HCT116 (cell line): ENCODE data around the gene EHD4.

Experiments
- CEBPB ChIP-seq: IDR thresholded peaks from 2 replicates; pipeline ENCODE4 v1.6.1; 2012; ENCODE audit warnings: low read depth
- EZH2 ChIP-seq: fragments of 200-600 bp; sonication (generic); IDR thresholded peaks from 2 replicates; pipeline ENCODE4 v1.6.1; 2017; ENCODE audit warnings: antibody characterized with exemption, mixed run types
- EZH2phosphoT487 ChIP-seq: fragments of 200-600 bp; IDR thresholded peaks from 2 replicates; pipeline ENCODE4 v1.6.1; 2018; ENCODE audit warnings: antibody characterized with exemption, borderline replicate concordance
- JUND ChIP-seq: IDR thresholded peaks from 2 replicates; pipeline ENCODE4 v1.6.1; 2012
- POLR2A ChIP-seq: IDR thresholded peaks from 2 replicates; pipeline ENCODE4 v1.7.0; 2011; ENCODE audit warnings: borderline replicate concordance; ENCODE audit not compliant: insufficient read depth, insufficient read length; ENCODE audit errors: extremely low read depth
- POLR2AphosphoS5 ChIP-seq: IDR thresholded peaks from 2 replicates; pipeline ENCODE4 v1.6.1; 2011; ENCODE audit warnings: mild to moderate bottlenecking, low read depth, low read length, moderate library complexity
- TCF7L2 ChIP-seq: IDR thresholded peaks from 2 replicates; pipeline ENCODE4 v1.7.0; 2011; ENCODE audit warnings: borderline replicate concordance, inconsistent platforms; ENCODE audit not compliant: insufficient read depth, insufficient read length; ENCODE audit errors: extremely low read depth
- YY1 ChIP-seq: IDR thresholded peaks from 2 replicates; pipeline ENCODE4 v1.6.1; 2011; ENCODE audit warnings: low read length, low read depth, moderate library complexity, mild to moderate bottlenecking; ENCODE audit not compliant: insufficient replicate concordance; ENCODE audit errors: extremely low read depth
- ZFX ChIP-seq: fragments of 450-650 bp; IDR thresholded peaks from 2 replicates; pipeline ENCODE4 v1.6.1; 2017
- TF ChIP-seq, protein P1 (sequence below): IDR thresholded peaks from 2 replicates; pipeline ENCODE4 v1.6.1; 2012
- TF ChIP-seq, protein P2 (sequence below), 3 experiments: fragments of 200-600 bp in 1 of 3; sonication (generic) in 1 of 3; IDR thresholded peaks in 2 of 3; conservative IDR thresholded peaks in 1 of 3; 2 replicates each; pipeline ENCODE4 v1.5.1; 2012 to 2017; ENCODE audit warnings: low read depth in 2 of 3, low read length in 2 of 3, antibody characterized with exemption in 1 of 3, borderline replicate concordance in 1 of 3, control low read depth in 1 of 3, mild to moderate bottlenecking in 1 of 3, mixed read lengths in 1 of 3, mixed run types in 1 of 3, moderate library complexity in 1 of 3; ENCODE audit not compliant: insufficient read depth in 1 of 3
- TF ChIP-seq, protein P3 (sequence below): IDR thresholded peaks from 2 replicates; pipeline ENCODE4 v1.6.1; 2012; ENCODE audit warnings: low read depth

DNA sequence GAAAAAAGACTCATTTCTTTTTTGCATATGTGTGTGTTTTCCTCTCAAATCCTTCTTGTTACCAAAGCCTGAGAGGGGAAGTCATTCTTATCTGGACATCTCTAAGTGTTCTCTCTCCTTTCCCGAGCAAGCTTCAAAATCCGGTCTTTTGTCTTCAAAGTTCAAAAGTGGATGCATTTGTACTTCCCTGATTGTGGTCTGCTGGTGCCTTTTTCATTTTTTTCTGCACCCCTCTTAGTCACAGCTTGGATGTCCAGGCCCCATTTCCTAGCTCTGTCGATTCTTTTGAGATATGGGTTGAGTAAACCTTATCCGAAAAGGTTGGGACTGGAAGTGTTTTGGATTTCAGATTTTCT is 34.8 kb downstream of the EHD4 start:
- TF ChIP-seq, protein P1, sequence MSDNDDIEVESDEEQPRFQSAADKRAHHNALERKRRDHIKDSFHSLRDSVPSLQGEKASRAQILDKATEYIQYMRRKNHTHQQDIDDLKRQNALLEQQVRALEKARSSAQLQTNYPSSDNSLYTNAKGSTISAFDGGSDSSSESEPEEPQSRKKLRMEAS = no peak
- TF ChIP-seq EZH2 (no peak), POLR2A (no peak), POLR2AphosphoS5 (no peak), YY1 (no peak), EZH2phosphoT487 (no peak), TCF7L2 (no peak), JUND (no peak), CEBPB (no peak), ZFX (no peak)
- TF ChIP-seq, protein P2, sequence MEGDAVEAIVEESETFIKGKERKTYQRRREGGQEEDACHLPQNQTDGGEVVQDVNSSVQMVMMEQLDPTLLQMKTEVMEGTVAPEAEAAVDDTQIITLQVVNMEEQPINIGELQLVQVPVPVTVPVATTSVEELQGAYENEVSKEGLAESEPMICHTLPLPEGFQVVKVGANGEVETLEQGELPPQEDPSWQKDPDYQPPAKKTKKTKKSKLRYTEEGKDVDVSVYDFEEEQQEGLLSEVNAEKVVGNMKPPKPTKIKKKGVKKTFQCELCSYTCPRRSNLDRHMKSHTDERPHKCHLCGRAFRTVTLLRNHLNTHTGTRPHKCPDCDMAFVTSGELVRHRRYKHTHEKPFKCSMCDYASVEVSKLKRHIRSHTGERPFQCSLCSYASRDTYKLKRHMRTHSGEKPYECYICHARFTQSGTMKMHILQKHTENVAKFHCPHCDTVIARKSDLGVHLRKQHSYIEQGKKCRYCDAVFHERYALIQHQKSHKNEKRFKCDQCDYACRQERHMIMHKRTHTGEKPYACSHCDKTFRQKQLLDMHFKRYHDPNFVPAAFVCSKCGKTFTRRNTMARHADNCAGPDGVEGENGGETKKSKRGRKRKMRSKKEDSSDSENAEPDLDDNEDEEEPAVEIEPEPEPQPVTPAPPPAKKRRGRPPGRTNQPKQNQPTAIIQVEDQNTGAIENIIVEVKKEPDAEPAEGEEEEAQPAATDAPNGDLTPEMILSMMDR (IDR thresholded peaks at IDR 0.05 in 2 of 3, conservative IDR thresholded peaks at IDR 0.05 in 1 of 3; ENCODE audit: borderline replicate concordance in 1 of 3, insufficient read depth in 1 of 3, low read depth in 2 of 3, low read length in 2 of 3) = no peak
- TF ChIP-seq, protein P3, sequence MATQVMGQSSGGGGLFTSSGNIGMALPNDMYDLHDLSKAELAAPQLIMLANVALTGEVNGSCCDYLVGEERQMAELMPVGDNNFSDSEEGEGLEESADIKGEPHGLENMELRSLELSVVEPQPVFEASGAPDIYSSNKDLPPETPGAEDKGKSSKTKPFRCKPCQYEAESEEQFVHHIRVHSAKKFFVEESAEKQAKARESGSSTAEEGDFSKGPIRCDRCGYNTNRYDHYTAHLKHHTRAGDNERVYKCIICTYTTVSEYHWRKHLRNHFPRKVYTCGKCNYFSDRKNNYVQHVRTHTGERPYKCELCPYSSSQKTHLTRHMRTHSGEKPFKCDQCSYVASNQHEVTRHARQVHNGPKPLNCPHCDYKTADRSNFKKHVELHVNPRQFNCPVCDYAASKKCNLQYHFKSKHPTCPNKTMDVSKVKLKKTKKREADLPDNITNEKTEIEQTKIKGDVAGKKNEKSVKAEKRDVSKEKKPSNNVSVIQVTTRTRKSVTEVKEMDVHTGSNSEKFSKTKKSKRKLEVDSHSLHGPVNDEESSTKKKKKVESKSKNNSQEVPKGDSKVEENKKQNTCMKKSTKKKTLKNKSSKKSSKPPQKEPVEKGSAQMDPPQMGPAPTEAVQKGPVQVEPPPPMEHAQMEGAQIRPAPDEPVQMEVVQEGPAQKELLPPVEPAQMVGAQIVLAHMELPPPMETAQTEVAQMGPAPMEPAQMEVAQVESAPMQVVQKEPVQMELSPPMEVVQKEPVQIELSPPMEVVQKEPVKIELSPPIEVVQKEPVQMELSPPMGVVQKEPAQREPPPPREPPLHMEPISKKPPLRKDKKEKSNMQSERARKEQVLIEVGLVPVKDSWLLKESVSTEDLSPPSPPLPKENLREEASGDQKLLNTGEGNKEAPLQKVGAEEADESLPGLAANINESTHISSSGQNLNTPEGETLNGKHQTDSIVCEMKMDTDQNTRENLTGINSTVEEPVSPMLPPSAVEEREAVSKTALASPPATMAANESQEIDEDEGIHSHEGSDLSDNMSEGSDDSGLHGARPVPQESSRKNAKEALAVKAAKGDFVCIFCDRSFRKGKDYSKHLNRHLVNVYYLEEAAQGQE = no peak
